Globus pallidus (tissue), 1 donor: Measurements from ENCODE around the gene MAOB.

Experiments used
- DNase-seq: peaks from one replicate; pipeline ENCODE4 v3.0.0-alpha.2; 2015; ENCODE audit warnings: low spot score

The MAOB gene

DNA sequence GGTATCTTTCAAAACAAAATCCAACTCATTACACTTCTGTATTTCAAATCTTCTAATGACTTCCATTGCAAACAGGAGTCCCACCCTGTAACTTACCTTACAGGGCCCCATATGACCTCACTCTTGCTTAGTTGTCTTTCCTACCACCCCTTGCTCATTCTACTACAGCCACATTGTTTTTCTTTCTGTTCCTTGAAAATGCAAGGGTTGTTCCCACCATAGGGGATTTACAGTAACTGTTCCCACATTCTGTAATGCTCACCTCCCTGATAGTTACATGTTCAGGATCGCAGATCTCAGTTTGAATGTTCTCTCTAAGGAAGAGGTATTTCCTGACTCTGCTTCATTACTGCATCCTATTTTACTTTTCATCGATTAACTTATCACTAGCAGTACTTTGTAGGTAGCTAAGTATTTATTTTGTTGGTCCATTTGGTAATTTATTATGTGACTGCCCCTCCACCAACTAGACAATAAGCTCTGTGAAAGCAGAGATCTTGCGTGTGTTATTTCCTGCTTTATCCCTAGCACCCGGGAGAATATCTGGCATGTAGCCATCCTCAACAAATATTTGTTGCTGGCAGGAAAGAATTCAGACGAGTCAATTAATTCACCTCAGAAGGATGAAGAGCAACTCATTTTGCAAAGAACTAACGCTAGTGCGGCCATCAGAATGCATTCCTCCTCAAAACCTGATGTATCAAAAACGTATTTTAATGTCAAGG is 21.4 kb downstream of the MAOB start:
- DNase-seq = no peak

GRCh38 chrX:43853225-43853828 is 28.9 kb downstream of the MAOB start:
- no peak for DNase-seq

- no peak for DNase-seq
These were observed 31.6 kb downstream of the MAOB start for GRCh38 chrX:43850629-43851028.

- DNase-seq = no peak
These were observed 33.1 kb downstream of the MAOB start for GRCh38 chrX:43849173-43849572.

DNA sequence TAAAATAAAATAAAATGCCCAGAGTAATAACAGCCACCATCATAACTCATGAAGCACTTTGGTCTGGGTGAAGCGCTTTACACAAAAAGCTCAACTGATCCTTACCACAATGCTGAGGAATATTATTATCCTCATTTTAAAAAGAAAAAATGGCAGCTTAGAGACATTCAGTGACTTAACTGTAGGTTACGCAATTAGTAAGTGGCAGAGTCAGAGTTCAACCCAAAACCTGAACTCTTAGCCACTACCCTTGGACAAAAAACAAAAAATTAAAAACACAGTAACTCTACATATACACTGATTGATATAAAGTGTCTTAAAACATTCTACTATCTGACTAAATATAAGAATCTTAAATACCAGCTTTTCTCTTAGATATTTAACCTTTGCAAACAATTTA is 34.9 kb downstream of the MAOB start:
- no peak for DNase-seq

GRCh38 chrX:43846558-43846957 is 35.7 kb downstream of the MAOB start:
- DNase-seq = no peak

GRCh38 chrX:43845776-43846175 is 36.5 kb downstream of the MAOB start:
- DNase-seq = no peak

GRCh38 chrX:43840265-43840664 is 42.0 kb downstream of the MAOB start:
- no peak for DNase-seq

- DNase-seq = peak; percentile 16
These were observed 45.6 kb downstream of the MAOB start for GRCh38 chrX:43836435-43837184.

- no peak for DNase-seq
These were observed 46.7 kb downstream of the MAOB start for GRCh38 chrX:43835559-43835958.

- DNase-seq = no peak
These were observed 54.5 kb downstream of the MAOB start for GRCh38 chrX:43827791-43828190.

GRCh38 chrX:43822014-43822413 is 60.2 kb downstream of the MAOB start:
- DNase-seq = no peak

DNA sequence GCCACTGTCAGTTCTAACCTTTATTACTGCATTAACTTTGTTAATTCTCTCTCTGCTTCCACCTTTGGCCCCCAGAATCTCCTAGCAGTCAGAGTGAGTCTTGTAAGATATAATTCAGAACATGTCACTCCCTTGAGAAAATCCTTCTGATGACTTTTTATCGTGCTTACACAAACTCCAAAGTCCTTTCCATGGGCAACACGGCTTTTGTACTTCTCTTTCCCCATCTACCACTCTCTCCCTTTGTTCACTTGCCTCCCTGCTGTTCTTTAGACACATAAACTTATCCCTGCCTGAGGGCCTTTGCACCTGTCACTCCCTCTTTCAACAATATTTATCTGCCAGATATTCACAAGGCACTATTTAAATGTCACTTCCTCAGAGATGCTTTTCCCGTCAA is 64.8 kb downstream of the MAOB start:
- no peak for DNase-seq

- no peak for DNase-seq
These were observed 67.0 kb downstream of the MAOB start for GRCh38 chrX:43815209-43815608.

GRCh38 chrX:43813898-43814297 is 68.4 kb downstream of the MAOB start:
- peak; percentile 3 for DNase-seq

DNA sequence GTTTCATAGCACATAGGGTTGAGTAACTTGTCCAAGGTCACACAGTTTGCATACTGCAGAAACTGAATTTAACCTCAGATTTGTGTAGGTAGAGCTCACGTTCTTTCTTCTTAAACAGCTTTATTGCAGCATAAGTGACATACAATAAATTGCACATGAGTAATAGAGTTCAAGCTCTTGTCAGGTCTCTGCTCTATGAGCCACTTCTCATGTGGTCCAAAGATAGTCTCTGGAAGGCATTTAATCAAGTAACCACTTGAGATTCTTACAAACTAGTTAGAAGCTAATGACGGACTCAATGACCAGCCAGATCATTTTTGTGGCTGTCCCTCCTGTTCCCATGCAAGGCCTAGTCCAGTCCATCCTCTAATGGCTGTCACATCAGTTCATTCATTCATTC is 68.9 kb downstream of the MAOB start:
- no peak for DNase-seq

- no peak for DNase-seq
These were observed 72.8 kb downstream of the MAOB start for GRCh38 chrX:43809463-43809862.

GRCh38 chrX:43808231-43808630 is 74.0 kb downstream of the MAOB start:
- no peak for DNase-seq

DNA sequence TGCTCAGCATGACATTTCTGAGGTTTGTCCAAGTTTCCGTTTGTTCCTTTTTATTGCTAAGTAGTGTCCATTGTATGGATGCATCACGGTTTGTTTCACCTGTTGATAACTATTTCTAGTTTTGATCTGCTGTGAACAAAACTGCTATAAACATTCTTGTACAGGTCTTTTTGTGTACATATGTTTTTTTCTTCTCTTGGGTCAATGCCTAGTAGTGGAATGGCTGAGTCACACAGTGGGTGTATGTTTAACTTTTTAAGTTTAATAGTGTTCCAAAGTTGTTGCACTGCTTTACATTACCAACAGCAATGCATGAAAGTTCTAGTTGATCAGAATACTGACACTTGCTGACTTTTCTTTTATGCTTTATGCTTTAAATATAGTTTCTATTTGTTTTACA is 76.7 kb downstream of the MAOB start:
- no peak for DNase-seq

GRCh38 chrX:43804021-43804420 is 78.2 kb downstream of the MAOB start:
- no peak for DNase-seq

GRCh38 chrX:43785930-43786591 is 96.2 kb downstream of the MAOB start:
- no peak for DNase-seq

GRCh38 chrX:43758044-43758443 is 124.2 kb downstream of the MAOB start:
- DNase-seq = no peak

- no peak for DNase-seq
These were observed 126.2 kb downstream of the MAOB start for GRCh38 chrX:43756076-43756475.
